ENCODE results near the gene PDE4A.
"Not testable (repeated sequence)": the region's sequence is repeated elsewhere in the genome, so short reads cannot be mapped to it uniquely, and the experiment has no call there.

PDE4A gene

GRCh38 chr19:10393137-10393536 lies 27.2 kb upstream of the PDE4A start:
- no peak for TF ChIP-seq CTCF (IDR thresholded peaks at IDR 0.05; ENCODE audit: low read depth, low read length)
- DNase-seq (ENCODE audit: low read depth, low spot score) = no peak
- in situ Hi-C loops (cut with HindIII; ENCODE audit: low sequenced_read_pairs) = no loop called here
- no peak overlapping the region for H3K4me3 ChIP-seq (ENCODE audit: low read depth, low read length)

DNA sequence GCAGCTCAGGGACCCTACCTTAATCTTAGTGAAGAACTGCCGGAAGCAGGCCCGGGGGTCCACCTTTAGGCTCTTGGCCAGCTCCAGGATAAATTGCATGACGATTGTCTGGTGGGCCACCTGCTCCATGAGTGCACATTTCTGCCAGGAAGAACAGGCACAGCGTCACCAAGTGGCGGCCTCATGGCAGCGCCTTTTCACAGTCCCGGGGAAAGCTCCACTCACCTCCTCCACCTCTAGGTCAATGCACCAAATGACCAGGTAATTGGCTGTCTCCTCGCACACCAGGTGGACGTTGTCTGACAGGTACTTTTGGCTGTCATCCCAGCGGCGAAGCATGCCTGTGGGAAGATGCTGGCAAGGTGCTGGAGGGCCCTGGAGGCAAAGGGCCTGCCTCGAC lies 25.3 kb upstream of the PDE4A start:
- DNase-seq (ENCODE audit: low read depth, low spot score) = no peak
- no peak for TF ChIP-seq CTCF (IDR thresholded peaks at IDR 0.05; ENCODE audit: low read depth, low read length)
- in situ Hi-C loops (cut with HindIII; ENCODE audit: low sequenced_read_pairs) = no loop called here
- H3K4me3 ChIP-seq (ENCODE audit: low read depth, low read length) = no peak overlapping the region

- no peak for DNase-seq (ENCODE audit: low read depth, low spot score)
- no peak overlapping the region for H3K4me3 ChIP-seq (ENCODE audit: low read depth, low read length)
- no peak for TF ChIP-seq CTCF (IDR thresholded peaks at IDR 0.05; ENCODE audit: low read depth, low read length)
- in situ Hi-C loops (cut with HindIII; ENCODE audit: low sequenced_read_pairs) = no loop called here
Measured at GRCh38 chr19:10395436-10395835, 24.9 kb upstream of the PDE4A start.

GRCh38 chr19:10395917-10396316 lies 24.4 kb upstream of the PDE4A start:
- in situ Hi-C loops (cut with HindIII; ENCODE audit: low sequenced_read_pairs) = no loop called here
- no peak overlapping the region for H3K4me3 ChIP-seq (ENCODE audit: low read depth, low read length)
- TF ChIP-seq CTCF (IDR thresholded peaks at IDR 0.05; ENCODE audit: low read depth, low read length) = no peak
- no peak for DNase-seq (ENCODE audit: low read depth, low spot score)

DNA sequence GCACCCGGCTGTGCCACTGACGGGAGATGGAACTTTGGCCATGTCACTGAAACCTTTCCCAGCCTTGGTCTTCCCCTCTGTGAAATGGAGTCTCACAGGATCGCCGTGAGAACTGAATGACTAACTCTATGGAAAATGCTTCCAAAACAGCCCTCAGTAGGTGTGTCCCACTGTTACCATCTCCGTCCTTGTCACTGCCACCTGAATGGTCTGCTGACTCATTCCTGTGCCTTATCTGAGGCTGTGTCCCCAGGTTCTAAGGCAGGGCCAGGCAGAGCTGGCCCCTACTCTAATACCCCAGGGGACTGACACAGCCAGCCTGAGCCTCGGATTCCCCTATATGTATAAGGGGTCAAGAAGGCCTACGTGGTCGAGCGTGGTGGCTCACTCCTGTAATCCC lies 21.5 kb upstream of the PDE4A start:
- H3K4me3 ChIP-seq (ENCODE audit: low read depth, low read length) = no peak overlapping the region
- in situ Hi-C loops (cut with HindIII; ENCODE audit: low sequenced_read_pairs) = no loop called here
- no peak for DNase-seq (ENCODE audit: low read depth, low spot score)
- TF ChIP-seq CTCF (IDR thresholded peaks at IDR 0.05; ENCODE audit: low read depth, low read length) = no peak

DNA sequence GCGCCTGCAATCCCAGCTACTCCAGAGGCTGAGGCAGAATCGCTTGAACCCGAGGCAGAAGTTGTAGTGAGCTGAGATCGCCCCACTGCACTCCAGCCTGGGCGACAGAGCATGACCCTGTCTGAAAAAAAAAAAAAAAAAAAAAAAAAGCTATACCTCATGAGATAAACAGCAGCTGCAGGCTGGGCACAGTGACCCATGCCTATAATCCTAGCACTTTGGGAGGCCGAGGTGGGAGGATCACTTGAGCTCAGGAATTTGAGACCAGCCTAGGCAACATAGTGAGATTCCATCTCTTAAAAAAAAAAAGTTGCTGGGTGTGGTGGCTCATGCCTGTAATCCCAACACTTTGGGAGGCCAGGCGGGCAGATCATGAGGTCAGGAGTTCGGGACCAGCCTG lies 21.0 kb upstream of the PDE4A start:
- DNase-seq (ENCODE audit: low read depth, low spot score); H3K4me3 ChIP-seq (ENCODE audit: low read depth, low read length); in situ Hi-C loops (cut with HindIII; ENCODE audit: low sequenced_read_pairs): not testable (repeated sequence)

- in situ Hi-C loops (cut with HindIII; ENCODE audit: low sequenced_read_pairs) = no loop called here
- DNase-seq (ENCODE audit: low read depth, low spot score) = no peak
- TF ChIP-seq CTCF (IDR thresholded peaks at IDR 0.05; ENCODE audit: low read depth, low read length) = no peak
- H3K4me3 ChIP-seq (ENCODE audit: low read depth, low read length) = no peak overlapping the region
Measured at GRCh38 chr19:10399878-10400277, 20.5 kb upstream of the PDE4A start.
